HFFc6 (cell line): Measurements from ENCODE around the gene LAMTOR5. TPM values are rescaled to one million over a fixed set of nuclear protein-coding genes. Genes with fewer than 3 reads are reported as not detected.

Experiments
- DNase-seq: peaks from one replicate; pipeline ENCODE4 v3.0.0-alpha.2; 2018
- H3K27ac Mint-ChIP-seq: 2 replicates; pipeline ENCODE4 v1.8.0; 2020; ENCODE audit warnings: mild to moderate bottlenecking, mixed read lengths
- H3K27me3 Mint-ChIP-seq: 2 replicates; pipeline ENCODE4 v1.8.0; 2021; ENCODE audit warnings: mild to moderate bottlenecking, moderate library complexity, mixed read lengths; ENCODE audit not compliant: insufficient read depth
- H3K36me3 Mint-ChIP-seq: 2 replicates; pipeline ENCODE4 v1.8.0; 2021; ENCODE audit warnings: low read depth, mixed read lengths
- H3K4me1 Mint-ChIP-seq: 2 replicates; pipeline ENCODE4 v1.8.0; 2020; ENCODE audit warnings: low read depth, mixed read lengths
- H3K4me3 Mint-ChIP-seq: 2 replicates; pipeline ENCODE4 v1.8.0; 2020; ENCODE audit warnings: mild to moderate bottlenecking, moderate library complexity, mixed read lengths
- H3K9me3 Mint-ChIP-seq: 2 replicates; pipeline ENCODE4 v1.8.0; 2020; ENCODE audit warnings: mild to moderate bottlenecking, mixed read lengths
- total RNA-seq, 6 experiments: library from RNA; stranded (reverse); fragmentation: NEBNext Ultra II Directional; extraction: Animal tissue kit (Norgen Biotek cat#: 25700); gene quantifications; 2 replicates in 1 of 6; 3 replicates in 5 of 6; pipeline ENCODE4 v1.2.3, GENCODE V29; 2021
- TF ChIP-seq, protein P1 (sequence below): fragments of 200-600 bp; sonication (generic); IDR thresholded peaks from 2 replicates; pipeline ENCODE4 v1.5.0; 2021; ENCODE audit warnings: antibody characterized with exemption, mild to moderate bottlenecking

Gene LAMTOR5
- total RNA-seq, 6 experiments from 2014 or later = 166 to 181 (median 172) TPM

GRCh38 chr1:110383251-110383990 is 24.1 kb downstream of the LAMTOR5 start:
- Mint-ChIP-seq H3K9me3 (no peaks in the 10 kb centered on the region), H3K27me3 (no peaks in the 10 kb centered on the region), H3K27ac (peak overlapping the region; percentile 94), H3K4me1 (peaks cover 32% of the 10 kb centered on the region), H3K4me3 (peak overlapping the region; percentile 75), H3K36me3 (peaks cover 45% of the 10 kb centered on the region)
- TF ChIP-seq, protein P1, sequence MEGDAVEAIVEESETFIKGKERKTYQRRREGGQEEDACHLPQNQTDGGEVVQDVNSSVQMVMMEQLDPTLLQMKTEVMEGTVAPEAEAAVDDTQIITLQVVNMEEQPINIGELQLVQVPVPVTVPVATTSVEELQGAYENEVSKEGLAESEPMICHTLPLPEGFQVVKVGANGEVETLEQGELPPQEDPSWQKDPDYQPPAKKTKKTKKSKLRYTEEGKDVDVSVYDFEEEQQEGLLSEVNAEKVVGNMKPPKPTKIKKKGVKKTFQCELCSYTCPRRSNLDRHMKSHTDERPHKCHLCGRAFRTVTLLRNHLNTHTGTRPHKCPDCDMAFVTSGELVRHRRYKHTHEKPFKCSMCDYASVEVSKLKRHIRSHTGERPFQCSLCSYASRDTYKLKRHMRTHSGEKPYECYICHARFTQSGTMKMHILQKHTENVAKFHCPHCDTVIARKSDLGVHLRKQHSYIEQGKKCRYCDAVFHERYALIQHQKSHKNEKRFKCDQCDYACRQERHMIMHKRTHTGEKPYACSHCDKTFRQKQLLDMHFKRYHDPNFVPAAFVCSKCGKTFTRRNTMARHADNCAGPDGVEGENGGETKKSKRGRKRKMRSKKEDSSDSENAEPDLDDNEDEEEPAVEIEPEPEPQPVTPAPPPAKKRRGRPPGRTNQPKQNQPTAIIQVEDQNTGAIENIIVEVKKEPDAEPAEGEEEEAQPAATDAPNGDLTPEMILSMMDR = no peak
- peak; percentile 44 for DNase-seq

DNA sequence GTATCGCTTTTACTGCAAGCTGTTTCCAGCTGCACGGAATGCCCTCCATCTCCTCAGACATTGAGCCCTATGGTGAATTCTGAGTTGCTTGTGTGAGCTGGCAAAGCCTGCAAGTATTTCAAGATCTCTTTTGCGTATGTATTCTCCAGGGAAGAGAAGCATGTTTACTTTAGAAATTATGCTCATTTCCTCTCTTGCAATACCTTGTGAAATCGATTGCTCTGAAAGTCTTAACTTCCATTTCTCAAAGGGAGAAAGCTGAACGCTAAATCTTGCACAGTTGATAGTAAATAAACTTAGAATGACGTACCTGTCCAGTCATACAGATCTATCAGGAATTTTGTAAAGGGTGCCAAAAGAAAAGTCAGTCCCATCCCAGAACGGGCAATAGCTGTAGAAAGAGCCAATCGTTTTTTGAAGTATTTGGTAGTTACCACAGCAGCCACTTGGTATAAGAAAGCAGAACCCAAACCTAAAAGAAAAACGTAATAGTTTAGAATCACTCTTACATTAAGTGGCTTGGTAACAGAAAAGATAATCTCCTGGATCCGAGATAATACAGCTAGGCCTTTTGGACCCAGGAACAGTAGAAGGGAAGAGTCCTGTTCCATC is 26.7 kb downstream of the LAMTOR5 start:
- peaks cover 55% of the 10 kb centered on the region for H3K36me3 Mint-ChIP-seq
- H3K27me3 Mint-ChIP-seq = no peaks in the 10 kb centered on the region
- H3K4me1 Mint-ChIP-seq = peaks cover 29% of the 10 kb centered on the region
- no peaks in the 10 kb centered on the region for H3K9me3 Mint-ChIP-seq
- no peak for DNase-seq
- TF ChIP-seq, protein P1 = no peak
- no peak overlapping the region for H3K27ac Mint-ChIP-seq
- no peak overlapping the region for H3K4me3 Mint-ChIP-seq

GRCh38 chr1:110375490-110375889 is 32.0 kb downstream of the LAMTOR5 start:
- Mint-ChIP-seq H3K9me3 (no peaks in the 10 kb centered on the region), H3K36me3 (peaks cover 27% of the 10 kb centered on the region), H3K4me3 (no peak overlapping the region), H3K27me3 (no peaks in the 10 kb centered on the region), H3K4me1 (peaks cover 11% of the 10 kb centered on the region), H3K27ac (no peak overlapping the region)
- TF ChIP-seq, protein P1 = no peak
- DNase-seq = no peak

- H3K9me3 Mint-ChIP-seq = no peaks in the 10 kb centered on the region
- peaks cover 23% of the 10 kb centered on the region for H3K4me1 Mint-ChIP-seq
- no peaks in the 10 kb centered on the region; the same call in 1 of the 2 replicates for H3K36me3 Mint-ChIP-seq
- H3K27ac Mint-ChIP-seq = peak overlapping the region; percentile 66
- DNase-seq = peak; percentile 75
- H3K27me3 Mint-ChIP-seq = no peaks in the 10 kb centered on the region
- TF ChIP-seq, protein P1 = no peak
- H3K4me3 Mint-ChIP-seq = no peak overlapping the region
These were observed 36.7 kb downstream of the LAMTOR5 start for GRCh38 chr1:110370827-110371226.

GRCh38 chr1:110364221-110364620 is 43.3 kb downstream of the LAMTOR5 start:
- Mint-ChIP-seq H3K9me3 (no peaks in the 10 kb centered on the region), H3K4me3 (no peak overlapping the region), H3K4me1 (peaks cover 4% of the 10 kb centered on the region; the same call in 1 of the 2 replicates), H3K27me3 (no peaks in the 10 kb centered on the region), H3K27ac (no peak overlapping the region), H3K36me3 (peaks cover 25% of the 10 kb centered on the region)
- DNase-seq = no peak
- TF ChIP-seq, protein P1 = no peak
